Hepatic stellate cell (primary cell): ENCODE data around the gene ARF1.

Source experiments
- DNase-seq: peaks from one replicate; pipeline ENCODE4 v3.0.0; 2011; ENCODE audit warnings: low spot score

The ARF1 gene

DNA sequence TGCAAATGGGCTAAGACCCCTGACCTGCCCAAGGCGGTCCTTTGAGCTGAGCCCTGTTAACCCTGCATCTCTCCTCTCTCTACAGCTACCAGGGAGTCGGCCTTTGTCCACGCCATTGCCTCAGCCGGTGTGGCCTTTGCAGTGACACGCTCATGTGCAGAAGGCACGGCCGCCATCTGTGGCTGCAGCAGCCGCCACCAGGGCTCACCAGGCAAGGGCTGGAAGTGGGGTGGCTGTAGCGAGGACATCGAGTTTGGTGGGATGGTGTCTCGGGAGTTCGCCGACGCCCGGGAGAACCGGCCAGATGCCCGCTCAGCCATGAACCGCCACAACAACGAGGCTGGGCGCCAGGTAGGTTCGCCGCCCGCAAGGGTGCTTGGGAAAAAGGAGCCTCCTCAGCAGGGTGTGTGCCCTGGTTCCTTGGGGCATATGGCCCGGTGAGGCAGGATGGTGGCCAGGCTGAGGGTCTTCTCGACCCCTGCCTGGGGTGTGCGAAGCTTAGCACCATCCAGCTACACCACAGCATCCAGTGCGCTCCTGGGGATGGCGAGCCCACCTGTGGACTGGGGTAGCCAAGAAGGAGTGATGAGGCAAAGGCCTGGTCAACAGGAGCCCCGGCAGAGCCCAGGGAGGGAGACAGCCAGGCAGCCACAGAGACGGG, 31.8 kb upstream of the ARF1 start:
- DNase-seq: no peak

- DNase-seq: no peak
These were observed 24.1 kb upstream of the ARF1 start for GRCh38 chr1:228058172-228058948.

GRCh38 chr1:228058949-228059633, 23.4 kb upstream of the ARF1 start:
- no peak for DNase-seq

GRCh38 chr1:228059634-228060457, 22.7 kb upstream of the ARF1 start:
- DNase-seq: no peak

GRCh38 chr1:228060458-228061190, 21.9 kb upstream of the ARF1 start:
- DNase-seq: peak; percentile 42

DNA sequence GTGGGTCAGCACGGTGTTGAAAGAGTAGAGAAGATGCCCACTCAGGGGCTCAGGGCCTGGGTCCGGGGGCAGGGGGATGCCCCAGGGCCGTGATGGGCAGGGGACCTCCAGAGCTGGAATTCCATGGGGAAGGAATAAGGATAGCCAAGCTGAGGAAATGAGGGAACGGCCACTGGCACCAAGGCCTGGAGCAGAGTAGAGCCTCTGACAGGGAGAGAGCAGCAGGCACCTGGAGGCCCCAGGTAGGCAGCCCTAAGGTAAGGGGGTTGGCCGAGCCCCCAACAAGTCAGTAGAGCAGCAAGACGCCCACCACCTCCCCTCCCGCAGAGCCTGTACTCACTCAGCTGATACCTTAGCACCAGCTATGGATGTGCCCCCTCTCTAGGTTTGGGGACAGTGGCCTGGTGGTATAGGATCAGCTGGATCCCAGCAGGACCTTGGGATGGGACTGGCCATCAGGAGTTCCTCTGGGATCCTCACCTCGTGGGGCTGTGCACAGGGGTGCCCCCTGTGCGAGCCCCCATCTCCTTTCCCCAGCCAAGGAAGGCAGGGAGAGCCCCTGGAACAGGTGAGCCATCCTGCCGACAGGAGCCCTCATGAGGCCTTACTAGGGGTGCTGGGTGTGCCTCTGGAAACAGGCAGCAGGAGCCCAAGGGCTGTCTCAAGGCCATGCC, 21.0 kb upstream of the ARF1 start:
- no peak for DNase-seq

DNA sequence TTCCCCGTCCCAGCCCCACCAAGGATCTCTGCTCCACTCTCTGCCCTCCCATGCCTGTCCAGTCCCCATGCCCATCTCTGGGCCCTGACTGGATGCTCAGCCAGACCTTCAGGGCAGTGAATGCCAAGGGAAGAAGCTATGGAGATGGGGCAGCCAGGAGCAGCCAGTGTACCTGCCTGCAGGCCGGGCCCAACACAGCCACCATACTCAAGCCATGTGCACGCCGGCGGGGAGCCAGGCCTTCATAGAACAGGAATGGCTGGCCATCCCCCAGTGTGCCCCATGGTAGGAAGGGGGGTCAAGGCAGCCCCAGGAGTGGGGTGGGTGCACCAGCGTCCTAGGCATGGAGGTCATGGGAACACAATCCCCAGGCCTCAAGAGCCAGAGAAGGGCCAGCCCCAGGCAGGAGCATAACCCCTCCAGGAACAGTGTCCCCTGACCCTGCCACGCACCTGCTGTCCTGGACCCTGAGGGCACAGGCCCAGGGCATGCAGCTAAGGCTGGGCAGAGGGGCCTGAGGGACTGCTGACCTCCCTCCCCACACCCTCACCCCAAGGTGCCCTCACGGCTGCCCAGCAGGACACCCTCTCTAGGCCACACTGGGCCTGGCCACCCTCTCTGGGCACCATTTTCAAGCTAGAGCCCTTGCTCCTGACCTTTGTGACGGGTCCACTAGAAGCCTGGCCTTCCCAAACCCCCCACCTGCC, 20.3 kb upstream of the ARF1 start:
- no peak for DNase-seq

GRCh38 chr1:228062812-228063211, 19.7 kb upstream of the ARF1 start:
- DNase-seq: no peak

- no peak for DNase-seq
These were observed 19.0 kb upstream of the ARF1 start for GRCh38 chr1:228063251-228064191.

- no peak for DNase-seq
These were observed 18.2 kb upstream of the ARF1 start for GRCh38 chr1:228064296-228064695.

DNA sequence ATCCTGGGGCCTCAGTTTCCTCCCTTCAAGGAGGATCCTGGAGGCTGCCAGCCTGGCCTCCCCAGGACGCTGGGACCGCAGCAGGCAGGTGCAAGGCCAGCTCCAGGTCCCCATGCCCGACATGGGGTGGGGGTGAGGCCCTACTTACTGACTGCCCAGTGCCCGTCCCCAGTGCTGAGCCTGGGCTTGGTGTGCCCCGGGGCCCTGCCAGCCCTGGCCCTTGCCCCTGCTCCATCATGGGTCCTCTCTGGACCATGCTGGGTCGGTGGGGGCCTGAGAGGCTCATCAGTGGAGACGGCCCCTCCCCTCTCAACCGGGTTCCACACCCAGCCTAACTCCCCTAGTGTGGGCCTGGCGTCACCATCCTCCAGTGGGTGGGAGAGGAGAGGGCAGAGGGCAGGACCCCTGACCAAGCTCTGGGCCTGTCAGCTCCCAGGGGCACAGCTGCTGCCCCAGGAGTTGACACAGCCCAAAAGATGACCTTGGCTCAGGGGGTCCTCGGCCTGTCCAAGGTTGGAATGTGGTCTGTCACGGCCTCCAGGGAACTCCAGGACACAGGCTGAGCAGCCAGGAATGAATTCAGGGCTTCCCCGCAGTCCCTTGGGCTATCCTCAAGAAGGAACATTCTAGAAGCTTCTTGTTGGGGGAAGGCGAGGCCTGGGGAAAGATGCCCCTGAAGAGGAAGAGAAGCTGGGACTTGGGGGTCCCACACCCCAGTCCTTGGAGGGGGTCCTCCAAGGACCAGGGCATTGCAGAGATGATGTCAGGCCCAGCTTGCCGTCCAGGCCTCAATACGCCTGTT, 17.6 kb upstream of the ARF1 start:
- DNase-seq: no peak

DNA sequence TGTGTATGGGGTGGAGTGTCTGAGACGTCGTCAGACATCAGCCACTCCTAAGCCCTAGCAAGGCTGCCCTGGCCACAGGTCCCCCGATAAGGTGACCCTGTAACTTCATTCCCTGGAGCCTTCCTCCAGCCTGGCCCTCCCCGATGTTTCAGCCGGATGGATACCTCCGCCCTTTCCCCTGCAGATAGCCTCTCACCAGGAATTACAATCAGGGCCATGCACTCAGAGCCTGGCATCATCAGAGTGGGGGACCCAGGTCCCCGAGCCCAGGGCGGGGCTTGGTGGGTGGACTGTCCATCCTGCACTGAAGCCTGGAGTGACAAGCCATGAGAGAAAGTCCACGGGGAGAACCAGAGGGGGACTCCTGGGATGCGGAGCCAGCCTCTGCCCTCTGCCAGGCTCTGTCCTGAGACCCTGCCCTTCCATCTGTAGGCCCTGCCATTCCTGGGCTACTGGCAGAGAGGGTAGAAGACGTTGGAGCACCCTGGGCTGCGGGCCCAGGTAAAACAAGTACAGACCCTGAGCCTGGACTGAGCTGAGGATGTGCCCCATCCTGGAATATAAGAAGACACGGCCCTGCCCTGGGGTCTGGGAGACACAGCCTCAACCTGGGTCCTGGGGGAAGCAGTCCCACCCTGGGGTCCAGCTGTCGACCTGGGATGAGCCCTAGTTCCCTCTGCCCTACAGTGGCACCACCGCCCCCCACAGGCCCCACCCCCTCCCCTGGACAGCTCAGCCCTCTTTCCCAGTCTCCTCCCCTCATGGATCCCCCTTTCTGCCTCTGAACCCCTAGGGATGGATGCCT, 16.8 kb upstream of the ARF1 start:
- DNase-seq: no peak

GRCh38 chr1:228066416-228066815, 16.1 kb upstream of the ARF1 start:
- no peak for DNase-seq

- no peak for DNase-seq
These were observed 15.4 kb upstream of the ARF1 start for GRCh38 chr1:228066891-228067654.

GRCh38 chr1:228068359-228068758, 14.1 kb upstream of the ARF1 start:
- DNase-seq: no peak

DNA sequence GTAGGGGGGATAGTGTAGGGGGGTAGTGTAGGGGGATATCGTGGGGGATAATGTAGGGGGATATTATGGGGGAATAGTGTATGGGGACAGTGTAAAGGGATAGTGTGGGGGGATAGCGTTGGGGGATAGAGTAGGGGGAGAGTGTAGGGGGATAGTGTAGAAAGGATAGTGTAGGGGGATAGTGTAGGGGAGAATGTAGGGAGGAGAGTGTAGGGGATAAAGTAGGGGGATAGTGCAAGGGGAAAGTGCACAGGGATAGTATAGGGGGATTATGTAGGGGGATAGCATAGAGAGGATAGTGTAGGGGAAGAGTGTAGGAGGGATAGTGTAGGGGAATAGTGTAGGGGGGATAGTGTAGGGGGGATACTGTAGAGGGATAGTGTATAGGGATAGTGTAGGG, 12.3 kb upstream of the ARF1 start:
- DNase-seq: no peak

DNA sequence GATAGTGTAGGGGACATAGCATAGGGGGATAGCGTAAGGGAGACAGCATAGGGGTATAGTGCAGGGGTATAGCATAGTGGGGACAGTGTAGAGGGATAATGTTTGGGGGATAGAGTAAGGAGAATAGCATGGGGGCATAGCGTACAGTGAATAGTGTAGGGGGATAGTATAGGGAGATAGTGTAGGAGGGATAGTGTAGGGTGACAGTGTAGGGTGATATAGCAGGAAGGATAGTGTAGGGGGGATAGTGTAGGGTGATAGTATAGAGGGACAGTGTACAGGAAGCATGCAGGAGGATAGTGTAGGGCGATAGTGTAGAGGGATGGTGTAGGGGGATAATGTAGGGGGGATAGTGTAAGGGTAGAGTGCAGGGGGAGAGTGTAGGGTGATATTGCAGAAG, 11.7 kb upstream of the ARF1 start:
- no peak for DNase-seq
